GM21515 (cell line): ENCODE measurements around the gene ZNF423.

Source experiments
- ATAC-seq: cut with Tn5 transposase; IDR thresholded peaks from one replicate; pipeline ENCODE4 v1.9.1; 2021; ENCODE audit not compliant: unreplicated experiment

The ZNF423 gene

DNA sequence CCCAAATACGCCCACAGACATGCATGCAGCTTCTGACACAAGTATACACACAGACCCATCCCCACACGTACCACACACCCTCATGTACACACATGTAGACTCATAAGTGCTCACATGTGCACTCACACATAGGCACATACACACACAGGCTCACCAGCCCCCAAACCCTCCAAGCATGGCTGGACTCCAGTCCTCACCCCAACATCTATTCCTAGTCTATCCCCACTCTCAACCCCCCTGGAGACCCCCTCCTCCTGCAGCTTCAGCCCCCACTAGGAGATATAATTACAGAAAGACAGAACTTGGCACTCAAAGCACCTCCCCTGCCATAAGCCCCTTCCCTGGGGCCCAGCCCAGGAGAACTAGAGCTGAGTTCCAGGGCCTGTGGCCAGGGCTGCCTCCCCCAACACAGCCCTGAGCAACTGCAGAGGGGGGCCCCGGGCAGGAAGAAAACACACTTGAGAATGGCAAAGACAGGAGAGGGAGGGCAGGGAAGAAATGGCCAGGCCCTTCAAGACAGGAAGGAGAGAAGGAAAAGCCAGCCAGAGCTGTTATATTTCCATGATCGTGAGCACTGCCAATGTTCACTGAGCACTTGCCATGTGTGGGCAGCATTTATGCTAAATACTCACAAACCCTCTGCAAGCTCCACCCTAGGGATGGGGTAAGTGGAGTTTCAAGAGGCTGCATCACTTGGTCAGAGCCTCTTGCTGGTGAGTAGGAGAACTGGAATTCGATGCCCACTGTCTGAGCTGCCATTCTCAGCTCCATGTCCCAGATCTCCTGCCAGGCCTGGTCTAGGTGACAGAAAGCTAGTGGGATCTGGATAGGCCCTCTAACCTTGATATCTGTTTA, 224.5 kb downstream of the ZNF423 start:
- ATAC-seq = no peak

DNA sequence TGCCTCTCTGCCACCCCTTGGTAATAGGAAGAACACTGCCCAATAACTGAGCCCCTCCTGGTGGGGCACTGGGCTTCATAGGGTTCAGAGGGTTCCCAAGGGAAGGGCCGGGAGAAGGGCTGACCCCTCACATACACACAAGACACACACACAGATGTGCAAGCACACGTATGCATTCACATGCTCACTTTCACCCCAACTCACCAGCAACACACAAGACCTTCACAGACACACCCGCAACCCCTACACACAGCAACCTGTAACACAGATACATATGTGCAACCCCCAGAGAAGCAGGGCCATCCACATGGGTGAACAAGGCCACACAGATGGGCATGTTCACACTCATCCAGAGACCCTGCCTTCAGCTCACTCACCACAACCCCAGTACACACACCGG, 225.1 kb downstream of the ZNF423 start:
- ATAC-seq = no peak

DNA sequence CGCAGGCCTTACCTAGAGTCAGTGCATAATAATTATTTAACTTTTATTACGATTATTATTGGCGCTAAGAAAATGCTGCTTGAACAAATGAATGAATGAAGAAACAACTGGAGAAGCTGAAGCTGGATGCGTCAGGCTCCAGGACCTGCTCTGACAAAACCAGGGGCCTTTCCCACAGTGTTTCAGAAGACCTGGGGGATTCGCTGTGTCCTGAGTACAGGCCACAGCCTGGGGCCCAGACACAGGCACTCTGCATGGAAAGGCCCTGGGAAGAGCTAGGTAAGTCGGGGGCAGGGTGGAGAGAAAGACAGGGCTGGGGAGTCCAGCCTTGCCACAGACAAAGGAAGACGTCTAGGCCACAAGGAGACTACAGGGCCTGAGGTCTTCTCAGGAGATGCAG, 226.1 kb downstream of the ZNF423 start:
- ATAC-seq = no peak

DNA sequence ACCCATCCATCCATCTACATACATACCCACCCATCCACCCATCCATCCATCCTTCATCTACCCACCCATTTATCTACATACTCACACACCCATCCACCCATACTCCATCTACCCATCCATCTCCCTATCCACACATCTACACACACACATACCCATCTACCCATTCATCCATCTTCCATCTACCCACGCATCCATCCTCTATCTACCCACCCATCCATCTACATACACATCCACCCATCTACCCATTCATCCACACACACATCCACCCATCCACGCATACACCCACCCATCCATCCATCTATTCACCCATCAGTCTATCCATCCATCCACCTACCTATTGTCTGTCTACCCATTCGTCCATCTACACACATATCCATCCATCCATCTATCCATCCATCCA, 227.8 kb downstream of the ZNF423 start:
- ATAC-seq = no peak

DNA sequence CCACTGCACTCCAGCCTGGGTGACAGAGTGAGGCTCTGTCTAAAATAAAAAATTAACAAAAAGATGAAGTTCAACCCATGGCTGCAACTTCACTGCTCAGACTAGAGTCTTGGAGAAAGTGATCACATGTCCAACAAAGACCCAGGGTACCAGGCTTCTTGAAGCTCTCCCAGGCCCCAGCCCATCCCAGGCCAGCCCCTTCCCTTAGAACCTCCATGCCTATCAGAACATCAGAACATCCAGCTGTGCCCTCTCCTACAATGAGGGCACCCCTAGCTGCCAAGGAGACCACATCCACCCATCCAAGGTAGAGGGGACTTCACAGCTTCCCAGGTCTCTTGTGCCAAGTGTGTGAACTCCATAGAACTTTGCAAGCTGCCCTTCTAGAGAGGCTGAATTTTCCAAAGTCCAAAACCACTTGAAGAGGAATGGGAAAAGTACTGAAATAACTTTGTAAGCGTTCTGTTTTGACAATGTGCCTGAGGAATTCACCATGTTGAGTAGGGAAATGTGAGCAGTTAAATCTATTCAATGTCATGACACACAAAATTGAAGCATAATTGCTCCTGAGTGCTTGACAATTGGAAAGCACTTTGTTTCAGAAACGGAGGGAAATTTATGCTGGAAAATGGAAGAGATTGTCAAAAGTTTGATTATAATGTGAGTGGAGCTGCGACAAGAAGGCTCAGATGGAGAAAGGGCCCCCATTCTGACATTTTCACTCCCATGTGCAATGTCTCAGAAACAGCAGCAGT, 230.4 kb downstream of the ZNF423 start:
- ATAC-seq = no peak

DNA sequence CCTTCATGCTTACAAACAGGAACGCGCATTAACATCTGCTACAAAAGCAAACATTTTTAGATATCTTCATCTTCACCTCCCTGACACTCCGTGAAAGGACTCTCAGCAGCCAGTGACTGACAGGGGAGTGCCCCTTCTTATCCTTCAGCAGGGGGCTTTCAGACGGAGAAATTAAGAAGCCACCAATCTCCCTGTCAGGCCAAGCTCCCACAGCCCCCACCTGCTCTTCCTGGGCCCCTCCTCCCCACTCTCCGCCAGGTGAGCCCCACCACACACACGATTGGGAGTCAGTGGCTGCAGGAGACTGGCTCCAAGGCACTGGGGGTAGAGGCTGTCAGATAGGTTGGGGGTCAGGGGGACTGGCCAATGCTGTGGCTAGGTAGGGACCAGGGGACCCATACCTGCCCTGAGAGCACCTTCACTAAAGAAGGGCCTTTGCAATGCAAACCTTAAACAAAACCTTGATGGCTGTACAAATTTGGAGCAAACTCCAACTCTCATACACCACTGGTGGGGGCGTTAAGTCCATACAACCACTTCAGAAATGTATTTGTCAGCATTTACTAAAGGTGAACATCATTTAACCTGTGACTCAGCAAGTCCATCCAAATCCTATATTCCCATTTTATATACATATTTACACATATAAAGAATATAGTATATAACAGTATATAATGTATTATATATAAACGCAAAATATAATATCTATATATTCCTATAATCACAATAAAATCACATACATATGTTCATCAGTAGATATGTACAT, 232.2 kb downstream of the ZNF423 start:
- ATAC-seq = no peak

DNA sequence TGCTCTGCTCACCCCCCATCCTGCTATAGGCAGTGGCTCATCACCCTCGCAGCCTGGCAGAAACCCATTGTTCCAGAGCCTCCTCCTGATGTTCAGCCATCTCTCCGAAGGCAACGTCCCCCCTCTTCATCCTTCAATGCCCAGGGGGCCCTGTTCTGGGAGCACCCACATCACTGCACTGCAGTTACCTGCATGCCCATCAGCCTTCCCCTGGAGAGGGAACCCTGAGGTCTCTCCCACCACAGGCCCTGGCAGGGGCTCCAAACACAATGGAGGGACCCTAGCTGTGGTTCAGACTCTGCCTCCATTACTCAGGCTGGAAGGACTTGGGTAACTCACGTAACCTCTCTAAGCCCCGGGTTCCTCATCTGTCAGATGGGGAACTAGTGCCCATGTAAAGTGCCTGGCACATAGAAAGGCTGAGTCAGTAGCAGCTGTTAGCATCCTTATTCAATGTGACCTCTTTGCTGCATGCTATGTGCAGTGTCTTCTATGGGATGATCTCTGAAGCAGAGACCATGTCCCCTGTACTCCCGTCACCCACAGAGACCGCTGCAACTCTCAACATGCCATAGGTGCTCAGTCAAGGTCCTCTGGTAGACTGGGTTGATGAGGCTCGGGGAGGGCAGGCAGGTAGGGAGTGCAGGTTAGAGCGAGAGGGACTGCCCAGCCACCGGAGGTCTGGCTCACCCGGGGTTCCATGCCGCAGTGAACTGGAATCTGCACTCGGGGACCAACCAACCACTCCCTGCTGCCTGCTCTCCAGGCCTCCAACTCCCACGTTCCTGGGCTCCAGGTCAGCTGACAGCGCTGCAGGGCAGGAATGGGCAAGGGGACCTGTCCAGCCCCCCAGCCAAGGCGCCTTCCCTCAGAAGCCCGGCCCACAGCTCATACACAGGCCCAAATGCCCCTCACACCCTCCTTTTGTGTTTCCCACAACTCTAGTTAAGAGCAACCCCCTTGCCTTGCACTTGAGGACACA, 233.2 kb downstream of the ZNF423 start:
- ATAC-seq = no peak

DNA sequence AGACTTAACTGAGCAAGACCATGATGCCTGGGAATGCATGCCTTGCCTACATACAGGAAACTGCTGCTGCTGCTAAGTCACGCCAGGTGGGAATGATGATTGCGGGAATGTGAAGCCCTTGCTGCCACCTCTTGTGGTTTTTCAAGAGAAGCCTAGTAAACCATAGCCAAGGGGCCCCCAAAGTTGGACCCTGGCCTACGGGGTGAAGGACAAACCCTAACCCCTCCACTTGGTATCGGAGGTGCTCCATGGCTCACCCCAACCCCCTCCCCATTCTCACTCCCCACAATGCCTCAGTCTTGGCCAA, 233.9 kb downstream of the ZNF423 start:
- ATAC-seq = no peak

DNA sequence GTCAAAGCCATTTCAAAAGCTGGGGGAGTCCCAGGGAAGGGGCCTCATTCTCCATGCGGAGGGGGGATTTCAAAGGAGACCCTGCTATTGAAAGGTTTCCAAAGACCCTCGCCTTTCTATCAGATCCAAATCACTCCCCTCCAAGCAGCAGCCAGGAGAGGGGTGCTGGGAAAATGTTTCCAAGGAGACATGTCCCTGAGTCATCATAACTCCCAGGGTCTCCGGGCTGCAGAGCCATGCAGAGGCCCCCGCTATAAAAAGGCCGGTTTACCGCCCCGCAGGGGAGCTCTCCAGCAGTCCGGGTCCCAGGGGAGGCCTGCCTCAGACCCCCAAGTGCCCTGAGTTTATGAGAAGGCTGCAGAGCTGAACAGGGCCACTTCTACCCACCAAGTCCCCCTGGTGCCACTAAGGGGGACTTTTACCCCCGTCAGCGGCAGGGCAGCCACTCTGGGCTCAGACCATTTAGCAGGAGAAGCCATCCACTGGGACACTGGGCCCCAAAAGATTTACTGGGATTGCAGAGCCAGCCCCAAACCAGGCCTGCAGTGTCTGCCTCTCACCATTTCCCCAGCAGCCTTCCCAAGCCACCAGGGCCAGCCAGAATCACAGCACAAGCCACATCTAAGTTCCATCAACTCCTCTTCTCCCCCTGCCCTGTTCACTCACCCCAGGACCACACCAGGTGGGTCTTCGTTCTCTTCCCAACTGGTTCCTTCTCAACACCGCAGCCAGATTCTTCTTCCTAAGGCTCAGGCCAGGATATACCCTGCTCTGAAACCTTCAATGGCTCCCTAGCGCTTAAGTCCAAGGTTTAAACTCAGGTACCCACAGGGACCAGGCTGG, 234.4 kb downstream of the ZNF423 start:
- no peak for ATAC-seq

DNA sequence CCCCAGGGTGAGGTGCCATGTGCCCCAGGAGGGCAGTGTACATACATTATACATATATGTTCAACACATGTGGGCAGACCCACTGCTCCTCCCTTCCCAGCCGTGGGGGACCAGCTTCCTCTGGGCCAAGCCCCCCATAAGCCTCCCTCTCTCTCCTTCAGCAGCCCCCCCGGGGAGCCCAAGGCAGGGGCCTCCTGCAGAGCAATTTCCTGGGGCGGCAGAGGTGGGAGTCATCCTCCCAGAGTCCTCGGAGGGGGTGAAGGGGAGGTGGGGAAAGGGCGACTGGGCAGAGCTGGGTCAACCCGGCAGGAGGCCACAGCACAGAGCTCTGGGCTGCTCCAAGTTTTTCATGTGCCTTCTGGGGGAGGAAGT, 235.1 kb downstream of the ZNF423 start:
- ATAC-seq = no peak

DNA sequence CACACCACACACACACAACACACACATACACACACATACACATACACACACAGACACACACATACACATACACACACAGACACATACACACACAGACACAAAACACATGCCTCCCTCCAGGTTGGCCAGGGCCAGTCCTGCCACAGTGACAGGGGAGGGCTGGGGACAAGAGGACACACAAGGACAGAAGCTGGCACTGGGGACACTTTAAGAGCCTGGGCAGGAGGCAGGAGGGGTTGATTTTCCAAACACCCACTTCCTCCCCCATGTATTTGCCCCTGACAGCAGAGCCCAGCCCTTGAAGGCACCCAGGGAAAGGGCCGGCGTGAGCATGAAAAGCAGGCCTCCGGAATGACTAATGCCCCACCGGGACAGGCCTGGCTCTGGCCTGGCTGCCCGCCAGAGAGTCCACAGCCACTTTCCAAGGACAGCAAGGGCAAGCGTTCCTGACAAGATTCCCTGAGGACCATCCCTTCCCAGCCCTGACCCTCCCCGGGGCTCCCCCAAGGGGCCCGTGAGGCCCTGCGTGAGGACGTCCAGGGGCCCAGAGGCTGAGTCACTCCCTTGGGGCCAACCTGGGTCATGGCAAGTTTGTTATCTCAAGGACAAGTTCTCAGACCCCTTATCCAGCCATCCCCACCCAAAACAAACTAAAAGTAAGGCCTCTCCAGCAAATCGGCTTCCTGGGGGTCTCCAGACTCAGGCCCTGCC, 235.6 kb downstream of the ZNF423 start:
- ATAC-seq = no peak

DNA sequence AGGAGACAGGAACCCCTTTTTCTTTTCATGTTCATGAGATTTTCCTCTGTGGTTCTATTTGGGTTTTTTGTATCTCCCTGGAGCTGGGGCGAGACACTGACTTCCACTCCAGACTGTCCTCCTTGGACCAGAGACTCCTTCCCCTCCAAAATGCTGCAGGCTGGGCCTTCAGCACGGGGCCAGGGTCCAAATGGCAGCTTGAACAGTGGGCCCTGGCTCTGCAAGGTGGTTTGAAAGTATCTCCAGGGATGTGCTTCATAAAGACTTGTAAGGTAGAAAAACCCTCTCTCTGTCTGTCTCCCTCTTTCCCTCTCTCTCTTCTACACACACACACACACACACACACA, 236.1 kb downstream of the ZNF423 start:
- ATAC-seq = no peak

DNA sequence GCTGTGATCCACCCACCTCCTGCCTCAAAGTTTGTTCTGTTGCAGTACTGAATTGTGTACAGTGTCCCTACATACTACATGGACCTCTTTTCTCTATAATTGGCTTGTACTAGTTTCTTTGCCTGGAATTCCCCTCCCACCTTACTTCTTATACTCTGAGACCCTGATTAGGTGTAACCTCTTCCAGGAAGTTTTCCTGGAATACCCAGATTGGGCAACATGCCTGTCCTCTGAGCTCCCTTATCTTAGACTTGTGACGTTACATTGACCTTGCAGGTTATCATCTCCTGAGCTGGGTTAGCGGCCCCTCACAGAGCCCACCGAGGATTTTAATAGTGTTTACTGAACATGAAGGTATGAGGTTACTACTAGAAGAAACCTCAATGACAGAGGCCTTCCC, 237.0 kb downstream of the ZNF423 start:
- no peak for ATAC-seq

DNA sequence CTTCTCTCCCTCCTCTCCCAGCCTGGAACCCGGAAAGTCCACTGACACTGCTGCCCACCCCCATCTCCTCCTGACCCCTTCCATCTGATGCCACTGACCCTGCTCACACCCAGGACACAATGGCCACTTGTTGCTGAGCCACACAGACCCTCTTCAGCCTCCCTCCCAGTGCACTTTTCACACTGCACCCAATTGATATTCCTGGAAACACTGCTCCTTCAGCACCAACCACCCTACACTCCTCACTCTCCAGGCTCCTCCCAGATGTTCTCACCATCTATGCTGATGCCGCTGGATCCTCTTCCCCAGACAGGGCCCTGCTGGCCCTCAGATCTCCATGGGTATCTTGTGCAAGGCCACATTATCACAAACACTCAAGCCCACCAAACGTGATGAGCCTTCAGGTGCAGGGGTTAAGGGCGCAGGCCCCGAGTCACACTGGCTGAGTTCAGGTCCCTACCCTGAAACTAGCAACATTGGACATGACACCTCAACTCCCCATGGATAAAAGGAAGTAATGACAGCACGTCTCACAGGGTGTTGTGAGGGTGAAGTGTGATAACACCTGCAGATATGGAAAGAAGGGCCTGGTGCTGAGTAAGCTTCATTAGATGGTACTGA, 238.1 kb downstream of the ZNF423 start:
- no peak for ATAC-seq

DNA sequence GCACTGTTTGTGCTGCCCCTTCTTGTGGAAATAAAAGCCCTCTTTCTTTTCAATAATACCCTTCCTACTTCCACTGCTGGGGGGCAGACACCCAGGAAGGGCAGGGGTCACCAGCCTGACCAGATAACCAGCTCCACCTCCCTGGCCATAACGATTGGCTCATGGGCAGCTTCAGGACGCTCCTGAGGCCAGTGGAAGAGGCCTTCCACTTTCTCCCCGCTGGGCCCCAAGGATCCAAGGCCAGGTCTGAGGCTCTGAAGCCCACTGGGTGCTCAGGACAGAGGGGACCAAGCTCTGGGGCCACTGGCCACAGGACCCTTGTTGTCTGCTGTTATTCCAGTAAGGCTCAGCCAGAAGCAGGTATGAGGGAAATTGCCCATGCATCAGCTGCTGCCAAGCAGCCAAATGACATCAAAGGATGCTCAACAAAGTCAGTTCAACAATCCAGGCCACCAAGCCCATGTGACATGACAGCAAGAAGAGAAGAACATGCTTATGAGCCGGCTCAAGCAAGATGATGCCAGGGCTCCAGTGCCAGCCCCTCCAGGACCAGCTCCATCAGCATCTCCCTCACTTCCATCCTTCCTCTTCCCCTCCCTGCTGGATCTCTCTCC, 238.8 kb downstream of the ZNF423 start:
- ATAC-seq = no peak

DNA sequence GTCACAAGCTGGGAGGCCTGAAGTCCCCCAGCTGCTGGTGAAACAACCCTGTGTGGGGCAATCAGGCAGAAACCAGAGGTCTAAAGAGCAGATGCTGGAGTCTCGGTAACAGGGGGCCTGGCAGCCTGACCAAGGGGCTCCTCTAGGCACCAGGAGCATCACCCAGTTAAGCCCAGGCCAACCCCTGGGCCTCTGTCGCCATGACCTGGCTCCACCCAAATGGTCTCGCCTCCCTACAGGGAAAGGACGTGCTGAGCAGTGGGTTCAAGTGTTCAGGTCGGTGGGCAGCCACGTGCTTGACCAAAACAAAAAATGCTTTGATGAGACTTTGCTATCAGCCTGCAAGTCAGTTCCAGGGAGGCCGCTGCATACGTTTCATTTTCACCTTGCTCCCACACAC, 240.3 kb downstream of the ZNF423 start:
- no peak for ATAC-seq

DNA sequence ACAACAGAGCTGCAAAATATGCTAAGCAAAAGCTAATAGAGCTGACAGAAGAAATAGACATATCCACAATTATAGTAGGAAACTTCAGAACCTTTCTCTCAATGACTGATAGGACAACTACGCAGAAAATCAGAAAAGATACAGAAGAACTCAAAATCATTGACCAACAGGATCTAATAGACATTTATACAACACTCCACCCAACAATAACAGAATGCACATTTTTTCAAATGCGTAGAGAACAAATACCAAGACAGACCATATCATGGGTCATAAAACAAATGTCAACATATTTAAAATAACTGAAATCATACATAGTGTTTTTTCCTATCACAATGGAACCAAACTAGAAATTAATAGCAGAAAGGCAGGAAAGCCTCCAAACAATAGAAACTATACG, 244.9 kb downstream of the ZNF423 start:
- no peak for ATAC-seq

DNA sequence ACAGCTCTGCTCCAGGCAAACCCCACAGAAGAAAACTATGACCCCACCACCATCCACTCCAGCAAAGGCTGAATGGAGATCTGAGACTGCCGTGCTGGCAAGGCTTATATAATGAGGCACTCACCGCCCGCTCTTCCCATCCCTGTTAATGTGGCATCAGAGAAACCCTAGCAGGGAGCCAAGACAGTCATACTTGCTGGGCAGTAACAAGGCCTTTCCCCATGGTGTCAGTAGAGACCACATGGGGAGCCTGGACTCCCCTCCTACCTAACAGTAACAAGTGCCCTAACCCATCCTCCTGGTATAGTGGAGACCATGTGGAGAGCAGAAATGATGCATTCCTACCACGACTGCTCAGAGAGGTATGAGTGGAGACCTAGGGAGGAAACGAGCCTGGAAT, 247.1 kb downstream of the ZNF423 start:
- ATAC-seq = no peak

DNA sequence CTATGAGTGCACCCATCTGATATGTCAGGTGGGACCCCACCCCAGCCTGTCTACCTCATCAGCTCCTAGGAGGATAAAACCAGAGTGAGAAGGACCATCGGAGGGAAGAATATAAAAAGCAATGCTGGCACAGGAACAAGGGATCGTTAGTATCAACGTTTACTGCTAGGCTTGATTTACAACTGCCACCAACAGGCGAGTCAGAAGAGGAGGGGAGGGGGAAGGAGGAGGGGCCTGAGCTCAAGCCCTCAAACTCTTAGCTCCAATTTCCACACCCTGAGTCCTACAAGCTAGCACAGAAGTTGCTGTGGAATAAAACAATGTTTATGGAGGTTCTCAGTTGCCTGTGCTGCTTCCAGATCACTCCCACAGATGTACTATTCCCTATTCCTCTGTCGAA, 247.8 kb downstream of the ZNF423 start:
- ATAC-seq = no peak
